GM12891 (cell line): ENCODE measurements around the gene NR1H3.

ENCODE experiments used
- DNase-seq: peaks from one replicate; pipeline ENCODE4 v3.0.0; 2011; ENCODE audit warnings: low spot score; ENCODE audit not compliant: insufficient read length
- FAIRE-seq: peaks from 2 replicates; lab custom pipeline; 2011; peaks lifted over from hg19 to GRCh38; lab: Jason Lieb, UNC
- PAX5 ChIP-seq: IDR thresholded peaks from 2 replicates; pipeline ENCODE4 v1.6.1; 2011; ENCODE audit warnings: low read length, moderate library complexity, mild to moderate bottlenecking; ENCODE audit not compliant: insufficient read depth, severe bottlenecking
- POLR2A ChIP-seq: IDR thresholded peaks from 2 replicates; pipeline ENCODE4 v1.6.1; 2011; ENCODE audit warnings: low read depth, low read length, control low read depth
- POLR2AphosphoS5 ChIP-seq: IDR thresholded peaks from 2 replicates; pipeline ENCODE4 v1.6.1; 2011; ENCODE audit warnings: low read depth, low read length, control low read depth
- POU2F2 ChIP-seq: IDR thresholded peaks from 2 replicates; pipeline ENCODE4 v1.6.1; 2011; ENCODE audit warnings: low read depth, mild to moderate bottlenecking, control low read depth, low read length, moderate library complexity
- SPI1 ChIP-seq: IDR thresholded peaks from 2 replicates; pipeline ENCODE4 v1.6.1; 2011; ENCODE audit warnings: low read depth, low read length, control low read depth
- TAF1 ChIP-seq: IDR thresholded peaks from 2 replicates; pipeline ENCODE4 v1.6.1; 2011; ENCODE audit warnings: low read depth, low read length, control low read depth

The NR1H3 gene

DNA sequence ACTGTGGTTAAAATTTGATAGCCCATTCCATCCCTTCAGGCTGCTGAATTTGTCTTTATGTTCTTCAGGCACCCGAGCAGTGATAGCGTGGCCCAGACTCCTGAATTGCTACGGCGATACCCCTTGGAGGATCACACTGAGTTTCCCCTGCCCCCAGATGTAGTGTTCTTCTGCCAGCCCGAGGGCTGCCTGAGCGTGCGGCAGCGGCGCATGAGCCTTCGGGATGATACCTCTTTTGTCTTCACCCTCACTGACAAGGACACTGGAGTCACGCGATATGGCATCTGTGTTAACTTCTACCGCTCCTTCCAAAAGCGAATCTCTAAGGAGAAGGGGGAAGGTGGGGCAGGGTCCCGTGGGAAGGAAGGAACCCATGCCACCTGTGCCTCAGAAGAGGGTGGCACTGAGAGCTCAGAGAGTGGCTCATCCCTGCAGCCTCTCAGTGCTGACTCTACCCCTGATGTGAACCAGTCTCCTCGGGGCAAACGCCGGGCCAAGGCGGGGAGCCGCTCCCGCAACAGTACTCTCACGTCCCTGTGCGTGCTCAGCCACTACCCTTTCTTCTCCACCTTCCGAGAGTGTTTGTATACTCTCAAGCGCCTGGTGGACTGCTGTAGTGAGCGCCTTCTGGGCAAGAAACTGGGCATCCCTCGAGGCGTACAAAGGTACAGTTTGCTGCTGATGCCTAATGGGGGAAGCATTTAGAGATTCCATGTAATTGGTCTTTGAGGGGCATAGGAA is 16.9 kb downstream of the NR1H3 start:
- DNase-seq (no peak), FAIRE-seq (no peak)
- no peak for TF ChIP-seq PAX5
- TF ChIP-seq TAF1, result no peak
- no peak for TF ChIP-seq POU2F2
- no peak for TF ChIP-seq POLR2A
- TF ChIP-seq POLR2AphosphoS5, result no peak
- TF ChIP-seq SPI1, result no peak

GRCh38 chr11:47276923-47277322 is 19.1 kb downstream of the NR1H3 start:
- TF ChIP-seq TAF1, result no peak
- no peak for TF ChIP-seq POLR2AphosphoS5
- TF ChIP-seq SPI1, result no peak
- TF ChIP-seq POLR2A, result no peak
- no peak for TF ChIP-seq PAX5
- TF ChIP-seq POU2F2, result no peak
- no peak for FAIRE-seq

GRCh38 chr11:47278058-47278457 is 20.3 kb downstream of the NR1H3 start:
- no peak for FAIRE-seq
- no peak for TF ChIP-seq PAX5
- TF ChIP-seq POU2F2, result no peak
- no peak for TF ChIP-seq POLR2A
- TF ChIP-seq TAF1, result no peak
- no peak for TF ChIP-seq POLR2AphosphoS5
- TF ChIP-seq SPI1, result no peak
- no peak for DNase-seq

More at GRCh38 chr11:47276923-47277322, 19.1 kb downstream of the NR1H3 start:
- no peak for DNase-seq

DNA sequence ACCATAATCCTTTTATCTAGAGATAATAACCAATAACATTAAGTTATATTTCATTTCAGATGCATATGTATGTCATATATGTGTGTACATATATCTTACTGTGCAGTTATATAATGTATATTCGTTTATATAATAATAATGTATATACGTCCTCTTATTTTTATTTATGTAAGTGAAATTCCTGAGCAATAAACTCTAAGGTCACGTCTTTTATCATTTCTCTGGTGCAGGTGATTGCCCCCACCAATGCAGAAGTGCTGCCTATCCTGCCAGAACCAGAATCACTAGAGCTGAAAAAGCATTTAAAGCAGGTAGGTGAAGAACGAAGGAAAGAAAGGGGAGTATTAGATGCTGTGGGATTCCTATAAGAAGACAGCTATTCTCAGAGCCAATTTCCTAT is 21.0 kb downstream of the NR1H3 start:
- no peak for FAIRE-seq
- no peak for DNase-seq
- TF ChIP-seq POU2F2 (no peak), TAF1 (no peak), POLR2A (no peak), PAX5 (no peak), SPI1 (no peak), POLR2AphosphoS5 (no peak)

DNA sequence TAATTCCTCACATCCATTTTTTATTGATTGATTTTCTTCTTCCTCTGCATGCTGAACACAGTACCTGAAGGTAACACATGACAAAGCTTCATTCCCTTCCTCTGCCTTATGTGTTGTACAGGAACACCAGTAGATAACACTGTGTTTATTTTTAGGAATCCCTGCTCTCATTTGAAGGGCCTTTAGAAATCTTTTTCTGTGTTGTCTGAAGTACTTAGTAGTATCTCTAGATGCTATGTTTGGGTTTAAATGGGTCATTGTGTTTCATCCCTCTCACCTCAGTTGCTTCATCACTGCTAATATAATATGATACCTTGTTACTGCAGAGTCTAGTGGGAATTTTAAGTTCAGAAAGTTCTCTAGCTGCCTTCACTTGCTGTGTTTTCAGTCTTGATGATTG is 22.3 kb downstream of the NR1H3 start:
- DNase-seq, result no peak
- TF ChIP-seq POLR2A, result no peak
- TF ChIP-seq POLR2AphosphoS5, result no peak
- FAIRE-seq, result no peak

- FAIRE-seq (no peak), DNase-seq (no peak)
- no peak for TF ChIP-seq PAX5
- TF ChIP-seq POLR2A, result no peak
- no peak for TF ChIP-seq POU2F2
- TF ChIP-seq TAF1, result no peak
- TF ChIP-seq SPI1, result no peak
- TF ChIP-seq POLR2AphosphoS5, result no peak
Measured at GRCh38 chr11:47280860-47281259, 23.1 kb downstream of the NR1H3 start.

DNA sequence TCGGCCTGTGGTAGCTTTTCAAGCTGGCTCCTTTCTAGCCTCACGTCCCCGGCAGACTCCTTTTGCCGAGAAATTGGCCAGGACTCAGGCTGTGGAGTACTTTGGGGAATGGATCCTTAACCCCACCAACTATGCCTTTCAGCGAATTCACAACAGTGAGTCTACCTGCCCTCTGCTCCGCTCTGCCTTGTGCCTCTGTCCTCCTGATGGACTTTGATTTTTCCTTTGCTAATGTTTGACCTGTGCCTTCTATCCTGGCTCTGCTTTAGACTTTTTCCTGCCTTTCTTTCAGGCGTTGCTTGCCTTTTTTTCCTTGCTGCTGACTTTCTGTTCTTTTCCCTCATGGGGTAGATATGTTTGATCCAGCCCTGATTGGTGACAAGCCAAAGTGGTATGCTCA is 24.7 kb downstream of the NR1H3 start:
- FAIRE-seq, result no peak
- no peak for TF ChIP-seq POU2F2
- TF ChIP-seq PAX5, result no peak
- no peak for TF ChIP-seq POLR2A
- no peak for TF ChIP-seq SPI1
- TF ChIP-seq POLR2AphosphoS5, result no peak
- no peak for TF ChIP-seq TAF1
- DNase-seq, result no peak

DNA sequence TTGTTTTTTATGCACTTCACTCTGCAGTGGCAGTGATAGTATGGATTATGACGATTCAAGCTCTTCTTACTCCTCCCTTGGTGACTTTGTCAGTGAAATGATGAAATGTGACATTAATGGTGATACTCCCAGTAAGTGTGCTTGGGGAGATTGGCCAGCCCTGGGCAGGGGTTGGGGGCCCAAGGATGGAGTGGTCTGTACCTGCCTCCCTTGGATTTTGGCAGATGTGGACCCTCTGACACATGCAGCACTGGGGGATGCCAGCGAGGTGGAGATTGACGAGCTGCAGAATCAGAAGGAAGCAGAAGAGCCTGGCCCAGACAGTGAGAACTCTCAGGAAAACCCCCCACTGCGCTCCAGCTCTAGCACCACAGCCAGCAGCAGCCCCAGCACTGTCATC is 26.4 kb downstream of the NR1H3 start:
- FAIRE-seq (no peak), DNase-seq (no peak)
- TF ChIP-seq SPI1, result no peak
- no peak for TF ChIP-seq POU2F2
- TF ChIP-seq POLR2A, result no peak
- TF ChIP-seq POLR2AphosphoS5, result no peak
- TF ChIP-seq PAX5, result no peak
- no peak for TF ChIP-seq TAF1

GRCh38 chr11:47285969-47286770 is 28.4 kb downstream of the NR1H3 start:
- FAIRE-seq (no peak), DNase-seq (no peak)
- no peak for TF ChIP-seq POLR2AphosphoS5
- no peak for TF ChIP-seq POLR2A
- TF ChIP-seq PAX5, result no peak
- no peak for TF ChIP-seq TAF1
- TF ChIP-seq POU2F2, result no peak
- TF ChIP-seq SPI1, result no peak

GRCh38 chr11:47288066-47288465 is 30.3 kb downstream of the NR1H3 start:
- DNase-seq (no peak), FAIRE-seq (peak; percentile 47)
- no peak for TF ChIP-seq TAF1
- no peak for TF ChIP-seq POLR2AphosphoS5
- no peak for TF ChIP-seq PAX5
- no peak for TF ChIP-seq POU2F2
